Measurements from ENCODE around the gene NEURL1. TPM values are rescaled to one million over a fixed set of nuclear protein-coding genes. Genes with fewer than 3 reads are reported as not detected.

NEURL1 gene
- total RNA-seq, 1 donor from 2014 or later: 0.05 TPM

DNA sequence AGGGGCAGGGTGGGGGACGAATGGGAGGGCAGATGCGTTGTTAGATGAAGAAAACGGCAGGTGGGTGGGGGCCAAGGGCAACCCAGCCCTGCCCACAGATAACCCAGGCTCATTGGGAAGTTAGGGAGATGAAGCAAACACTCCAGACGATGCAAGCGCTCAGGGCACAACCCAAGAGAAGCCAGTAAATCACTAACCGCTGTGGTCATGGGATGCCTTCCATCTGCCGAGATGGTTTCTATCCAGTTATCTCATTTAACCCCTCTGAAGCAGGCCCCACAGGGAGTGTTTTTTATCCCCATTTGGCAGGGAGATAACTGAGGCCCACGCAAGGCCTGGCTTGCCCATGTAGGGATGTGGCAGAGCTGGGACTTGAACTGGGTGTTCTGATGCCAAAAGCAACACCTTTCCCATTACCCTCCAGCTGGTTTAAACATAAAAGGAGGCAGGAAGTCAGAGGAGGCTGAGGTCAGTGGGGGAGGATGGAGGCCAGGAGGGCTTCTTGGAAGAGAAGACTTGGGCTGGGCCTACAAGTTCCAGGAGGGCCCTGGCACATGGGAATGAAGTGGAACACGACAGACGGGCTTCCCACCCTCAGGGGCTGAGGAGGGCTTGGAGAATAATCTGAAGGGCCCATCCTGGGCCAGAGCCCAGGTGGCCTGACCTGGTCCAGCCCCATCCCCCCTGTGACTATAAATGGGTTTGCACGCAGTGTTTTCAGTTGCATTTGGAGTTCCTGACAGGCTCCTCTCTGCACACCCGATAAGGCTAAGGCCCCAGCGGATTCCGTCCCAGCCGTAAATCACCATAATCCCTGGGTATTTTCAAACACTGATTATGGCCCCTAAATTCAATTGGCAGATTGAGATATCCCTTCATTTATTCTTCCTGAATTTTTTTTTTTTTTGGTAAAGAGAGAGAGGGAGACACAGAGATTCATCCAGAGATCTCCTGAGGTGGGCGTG, 80.9 kb downstream of the NEURL1 start:
- no peaks in the 10 kb centered on the region for H3K36me3 Mint-ChIP-seq (ENCODE audit: low read depth)
- H3K27ac Mint-ChIP-seq (ENCODE audit: unreplicated experiment): no peak overlapping the region
- peaks cover 30% of the 10 kb centered on the region for H3K27me3 Mint-ChIP-seq (ENCODE audit: low read depth)
- no peak for DNase-seq (ENCODE audit: low spot score)
- no peak overlapping the region for H3K4me3 Mint-ChIP-seq (ENCODE audit: unreplicated experiment)
- H3K9me3 Mint-ChIP-seq (ENCODE audit: low read depth): no peaks in the 10 kb centered on the region
- H3K4me1 Mint-ChIP-seq (ENCODE audit: low read depth): no peaks in the 10 kb centered on the region
- TF ChIP-seq CTCF (IDR thresholded peaks at IDR 0.05): no peak

GRCh38 chr10:103575416-103576075, 82.0 kb downstream of the NEURL1 start:
- no peak for TF ChIP-seq CTCF (IDR thresholded peaks at IDR 0.05)
- Mint-ChIP-seq H3K9me3 (ENCODE audit: low read depth) (no peaks in the 10 kb centered on the region), H3K27ac (ENCODE audit: unreplicated experiment) (no peak overlapping the region), H3K4me3 (ENCODE audit: unreplicated experiment) (no peak overlapping the region), H3K36me3 (ENCODE audit: low read depth) (no peaks in the 10 kb centered on the region), H3K4me1 (ENCODE audit: low read depth) (peaks cover 2% of the 10 kb centered on the region), H3K27me3 (ENCODE audit: low read depth) (peaks cover 26% of the 10 kb centered on the region)
- no peak for DNase-seq (ENCODE audit: low spot score)

DNA sequence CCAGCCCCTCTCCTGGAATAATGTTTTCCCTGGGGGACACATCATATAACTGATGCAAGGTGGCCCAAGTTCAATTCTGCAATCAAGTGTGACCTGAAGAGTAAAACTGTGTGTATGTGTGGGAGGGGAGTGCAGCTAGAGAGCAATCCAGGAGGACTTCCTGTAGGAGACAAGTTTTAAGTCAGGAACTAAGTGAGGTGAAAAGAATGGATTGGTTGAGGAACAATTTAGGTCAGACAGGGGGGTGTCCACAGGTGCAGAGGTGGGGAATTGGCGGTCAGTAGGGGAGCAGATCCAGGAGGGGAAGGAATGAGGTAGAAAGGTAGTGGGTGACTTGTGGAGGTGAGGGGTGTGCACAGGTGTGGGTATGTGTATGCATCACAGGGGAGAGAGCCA, 82.6 kb downstream of the NEURL1 start:
- no peak for TF ChIP-seq CTCF (IDR thresholded peaks at IDR 0.05)
- no peaks in the 10 kb centered on the region for H3K36me3 Mint-ChIP-seq (ENCODE audit: low read depth)
- peaks cover 29% of the 10 kb centered on the region for H3K27me3 Mint-ChIP-seq (ENCODE audit: low read depth)
- H3K9me3 Mint-ChIP-seq (ENCODE audit: low read depth): no peaks in the 10 kb centered on the region
- H3K4me1 Mint-ChIP-seq (ENCODE audit: low read depth): peaks cover 6% of the 10 kb centered on the region
- no peak overlapping the region for H3K27ac Mint-ChIP-seq (ENCODE audit: unreplicated experiment)
- DNase-seq (ENCODE audit: low spot score): no peak
- no peak overlapping the region for H3K4me3 Mint-ChIP-seq (ENCODE audit: unreplicated experiment)

DNA sequence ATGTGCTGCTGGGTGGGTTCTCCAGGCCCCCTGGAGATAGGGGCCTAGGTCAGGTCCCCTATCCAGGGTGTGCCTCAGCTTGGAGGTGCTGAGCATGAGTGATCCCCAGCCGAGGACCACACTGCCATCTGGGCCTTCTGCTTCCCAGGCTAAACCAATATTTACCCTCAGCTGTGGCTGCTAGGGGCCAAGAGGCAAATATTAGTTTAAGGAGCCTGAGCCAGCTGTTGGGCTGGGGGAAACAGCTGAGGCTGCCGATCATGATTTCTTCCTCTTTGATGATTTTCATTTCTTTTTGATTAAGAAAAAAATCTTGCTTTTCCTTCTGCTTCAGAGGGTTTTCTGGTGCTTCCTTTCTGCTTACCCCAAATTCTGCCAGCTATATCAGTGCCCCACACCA, 83.4 kb downstream of the NEURL1 start:
- no peak for TF ChIP-seq CTCF (IDR thresholded peaks at IDR 0.05)
- DNase-seq (ENCODE audit: low spot score): no peak
- H3K4me1 Mint-ChIP-seq (ENCODE audit: low read depth): peaks cover 6% of the 10 kb centered on the region
- no peak overlapping the region for H3K27ac Mint-ChIP-seq (ENCODE audit: unreplicated experiment)
- H3K9me3 Mint-ChIP-seq (ENCODE audit: low read depth): no peaks in the 10 kb centered on the region
- H3K27me3 Mint-ChIP-seq (ENCODE audit: low read depth): peaks cover 28% of the 10 kb centered on the region
- H3K36me3 Mint-ChIP-seq (ENCODE audit: low read depth): no peaks in the 10 kb centered on the region
- no peak overlapping the region for H3K4me3 Mint-ChIP-seq (ENCODE audit: unreplicated experiment)

DNA sequence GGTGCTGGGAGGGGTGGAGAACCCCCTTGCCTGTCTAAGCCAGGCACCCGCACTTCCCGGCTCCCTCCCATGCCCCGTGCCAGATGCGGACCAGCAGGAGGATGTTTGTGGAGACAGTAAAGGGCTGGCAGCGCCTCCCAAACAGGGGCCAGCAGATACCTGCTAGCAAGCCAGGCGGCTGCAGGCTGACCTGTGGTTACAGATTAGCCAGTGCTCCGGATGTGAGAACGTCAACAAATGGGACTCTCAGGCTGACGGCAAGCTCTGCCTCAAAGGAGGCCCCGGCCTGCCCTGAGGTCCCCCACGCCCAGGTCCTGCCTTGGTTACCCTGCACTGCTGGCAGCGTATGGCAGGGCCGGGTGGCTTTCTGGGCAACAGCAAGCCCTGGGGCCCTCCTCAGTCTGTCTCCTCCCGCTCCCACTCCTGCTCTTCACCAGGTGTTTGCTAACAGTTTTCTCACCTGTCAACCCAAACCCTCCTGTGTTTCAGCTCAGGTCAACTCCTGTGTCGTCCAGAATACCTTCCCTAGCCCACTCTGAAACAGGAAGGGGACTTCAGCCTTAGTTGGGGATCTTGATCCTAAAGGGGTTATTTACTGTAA, 85.4 kb downstream of the NEURL1 start:
- no peaks in the 10 kb centered on the region for H3K36me3 Mint-ChIP-seq (ENCODE audit: low read depth)
- peaks cover 16% of the 10 kb centered on the region for H3K27me3 Mint-ChIP-seq (ENCODE audit: low read depth)
- H3K4me1 Mint-ChIP-seq (ENCODE audit: low read depth): peaks cover 6% of the 10 kb centered on the region
- H3K4me3 Mint-ChIP-seq (ENCODE audit: unreplicated experiment): no peak overlapping the region
- DNase-seq (ENCODE audit: low spot score): no peak
- H3K9me3 Mint-ChIP-seq (ENCODE audit: low read depth): no peaks in the 10 kb centered on the region
- no peak for TF ChIP-seq CTCF (IDR thresholded peaks at IDR 0.05)
- H3K27ac Mint-ChIP-seq (ENCODE audit: unreplicated experiment): no peak overlapping the region

Measured in chondrocyte (in vitro differentiated cells).